Measurements from ENCODE around the gene ACTR3C. TPM values are rescaled to one million over a fixed set of nuclear protein-coding genes. Genes with fewer than 3 reads are reported as not detected.

ACTR3C gene
- total RNA-seq, 1 experiment from 2014 or later = 2.2 TPM

- Mint-ChIP-seq H3K9me3 (peaks cover 4 to 7% of the 10 kb centered on the region in 2 experiments; a peak in 3 of 5 replicates), H3K4me3 (no peak overlapping the region), H3K27me3 (ENCODE audit: low read depth) (peaks cover 1% of the 10 kb centered on the region), H3K4me1 (peaks cover 42 to 43% of the 10 kb centered on the region in 2 experiments), H3K27ac (no peak overlapping the region), H3K36me3 (ENCODE audit: insufficient read depth in 1 of 3, low read depth in 3 of 3) (peaks cover 0 to 4% (median under 1%) of the 10 kb centered on the region in 3 experiments; a peak in 2 of 7 replicates)
- no peak overlapping the region for H3K27ac ChIP-seq (ENCODE audit: insufficient read length, low read depth, low read length)
- H4K91ac ChIP-seq (ENCODE audit: insufficient read length, low read depth, low read length) = no peak overlapping the region
- no peak for TF ChIP-seq CTCF (conservative IDR thresholded peaks at IDR 0.05)
- no peak overlapping the region for H4K8ac ChIP-seq (replicated peaks; ENCODE audit: insufficient read length, low read depth, low read length)
- no peak overlapping the region for H3K4me2 ChIP-seq (ENCODE audit: insufficient read depth, insufficient read length, low read length)
- no peak overlapping the region for H2BK12ac ChIP-seq (ENCODE audit: insufficient read length, low read depth, low read length)
- no peak overlapping the region for H3K9ac ChIP-seq (ENCODE audit: extremely low read depth, insufficient read length, low read length)
- no peaks in the 10 kb centered on the region for H3K79me2 ChIP-seq (ENCODE audit: insufficient read depth, low read length)
- H2BK15ac ChIP-seq (ENCODE audit: low read depth, low read length) = no peak overlapping the region
- H2BK20ac ChIP-seq (ENCODE audit: low read depth, low read length, poor library complexity, severe bottlenecking) = no peak overlapping the region
- peaks cover 6% of the 10 kb centered on the region for H3K23me2 ChIP-seq (ENCODE audit: insufficient read length, low read depth, low read length, poor library complexity, severe bottlenecking)
- no peak overlapping the region for H3K23ac ChIP-seq (ENCODE audit: insufficient read length, low read depth, low read length)
- no peak overlapping the region; the same call in 1 of the 2 replicates for H3K4ac ChIP-seq (ENCODE audit: low read depth, low read length)
- H3K27me3 ChIP-seq (ENCODE audit: insufficient read depth, low read length) = no peaks in the 10 kb centered on the region
- H3K79me1 ChIP-seq (ENCODE audit: insufficient read depth, low read depth, low read length, poor library complexity, severe bottlenecking) = no peaks in the 10 kb centered on the region
- H3K18ac ChIP-seq (ENCODE audit: insufficient read length, low read depth, low read length) = no peak overlapping the region
- WGBS (ENCODE audit: extremely low coverage, insufficient read length, low lambda C conversion rate) = no CpG with 5 or more reads among the region's 5 CpGs
- no peak overlapping the region for H2AFZ ChIP-seq (ENCODE audit: low read length)
- no peak overlapping the region for H3K56ac ChIP-seq (ENCODE audit: insufficient read length, low read depth, low read length)
- H3K4me1 ChIP-seq (ENCODE audit: insufficient read depth, low read length) = no peaks in the 10 kb centered on the region
- H2AK5ac ChIP-seq (ENCODE audit: insufficient read length, low read length) = no peak overlapping the region
- no peaks in the 10 kb centered on the region for H3K9me3 ChIP-seq (ENCODE audit: control insufficient read depth, low read depth, low read length)
- no peak overlapping the region for H2BK120ac ChIP-seq (ENCODE audit: low read depth, low read length, poor library complexity, severe bottlenecking)
- H3T11ph ChIP-seq (ENCODE audit: low read length) = no peak overlapping the region
- no peak for DNase-seq
- H3K14ac ChIP-seq (ENCODE audit: insufficient read depth, low read length) = no peak overlapping the region
- H4K5ac ChIP-seq (ENCODE audit: insufficient read length, low read depth, low read length) = no peak overlapping the region
- no peak overlapping the region for H2BK5ac ChIP-seq (ENCODE audit: insufficient read length, low read length)
- no peaks in the 10 kb centered on the region for H4K20me1 ChIP-seq (ENCODE audit: control insufficient read depth, insufficient read depth, insufficient read length)
These were observed 40.5 kb upstream of the ACTR3C start for GRCh38 chr7:150363872-150364271.

All from H9 (cell line).